Caco-2 (cell line): ENCODE results near the gene PFKM. TPM values are rescaled to one million over a fixed set of nuclear protein-coding genes. Genes with fewer than 3 reads are reported as not detected.

Source experiments
- BruUV-seq: library from RNA; stranded (reverse); fragments of 400-500 nt; replicated peaks from 2 replicates; lab custom pipeline; 2021; lab: Mats Ljungman, UMichigan
- CTCF ChIA-PET: fragments of 300-600 bp; sonication (Branson Sonifier 250); formaldehyde crosslinking; loops from one replicate; lab custom pipeline; 2022; ENCODE audit warnings: antibody characterized with exemption; lab: Charles Lee
- POLR2A ChIA-PET: fragments of 300-600 bp; sonication (Branson Sonifier 250); formaldehyde crosslinking; loops from one replicate; lab custom pipeline; 2022; ENCODE audit warnings: antibody characterized with exemption; lab: Charles Lee
- DNase-seq, 2 experiments: peaks; one replicate each; pipeline versions ENCODE4 v3.0.0 to v3.0.0-alpha.2; 2020 to 2022
- H3K27me3 ChIP-seq: replicated peaks from 2 replicates; pipeline ENCODE4 v1.6.0; 2011; ENCODE audit warnings: low read length; ENCODE audit not compliant: control insufficient read depth, insufficient read depth
- H3K36me3 ChIP-seq: 2 replicates; pipeline ENCODE4 v1.5.1; 2011; ENCODE audit warnings: low read length; ENCODE audit not compliant: control insufficient read depth, insufficient read depth
- H3K4me1 ChIP-seq: fragments of 250-450 bp; sonication (Bioruptor Pico); 2 replicates; pipeline ENCODE4 v1.5.1; 2020; ENCODE audit warnings: mild to moderate bottlenecking
- H3K4me3 ChIP-seq: 2 replicates; pipeline ENCODE4 v1.5.1; 2011; ENCODE audit warnings: low read depth, mild to moderate bottlenecking, control low read depth, low read length
- H3K9me3 ChIP-seq: fragments of 250-450 bp; sonication (Bioruptor Pico); 2 replicates; pipeline ENCODE4 v1.5.1; 2020; ENCODE audit warnings: mild to moderate bottlenecking, moderate library complexity
- H3K27ac Mint-ChIP-seq: one replicate; pipeline ENCODE4 v1.8.0; 2022; ENCODE audit warnings: mixed read lengths; ENCODE audit not compliant: unreplicated experiment
- H3K27me3 Mint-ChIP-seq: one replicate; pipeline ENCODE4 v1.8.0; 2022; ENCODE audit warnings: mixed read lengths; ENCODE audit not compliant: insufficient read depth, unreplicated experiment
- H3K36me3 Mint-ChIP-seq: one replicate; pipeline ENCODE4 v1.8.0; 2022; ENCODE audit warnings: mild to moderate bottlenecking, mixed read lengths; ENCODE audit not compliant: insufficient read depth, unreplicated experiment
- H3K4me1 Mint-ChIP-seq: one replicate; pipeline ENCODE4 v1.8.0; 2022; ENCODE audit warnings: low read depth, mixed read lengths; ENCODE audit not compliant: unreplicated experiment
- H3K4me3 Mint-ChIP-seq: one replicate; pipeline ENCODE4 v1.8.0; 2022; ENCODE audit warnings: mild to moderate bottlenecking, moderate library complexity, mixed read lengths; ENCODE audit not compliant: unreplicated experiment
- H3K9me3 Mint-ChIP-seq: one replicate; pipeline ENCODE4 v1.8.0; 2022; ENCODE audit warnings: mixed read lengths; ENCODE audit not compliant: unreplicated experiment
- intact Hi-C: fragments of 100-400 bp; cut with micrococcal nuclease; formaldehyde crosslinking; loops from one replicate; pipeline ENCODE4 v1.10.0; 2022; ENCODE audit not compliant: unreplicated experiment
- total RNA-seq: library from RNA; stranded (reverse); gene quantifications from 2 replicates; pipeline ENCODE4 v1.2.3, GENCODE V29; 2022
- TF ChIP-seq, protein P1 (sequence below), 2 experiments: fragments of 200-600 bp in 1 of 2; IDR thresholded peaks; 1 replicate in 1 of 2; 2 replicates in 1 of 2; pipeline versions ENCODE4 v1.5.1 to v1.8.0; 2011 to 2022; ENCODE audit warnings: antibody characterized with exemption in 1 of 2, control low read depth in 1 of 2, inconsistent platforms in 1 of 2, low read depth in 1 of 2, low read length in 1 of 2, mild to moderate bottlenecking in 1 of 2, moderate library complexity in 1 of 2; ENCODE audit not compliant: insufficient read depth in 1 of 2, severe bottlenecking in 1 of 2, unreplicated experiment in 1 of 2

Gene PFKM
- total RNA-seq, 1 experiment from 2014 or later = 96.8 TPM

DNA sequence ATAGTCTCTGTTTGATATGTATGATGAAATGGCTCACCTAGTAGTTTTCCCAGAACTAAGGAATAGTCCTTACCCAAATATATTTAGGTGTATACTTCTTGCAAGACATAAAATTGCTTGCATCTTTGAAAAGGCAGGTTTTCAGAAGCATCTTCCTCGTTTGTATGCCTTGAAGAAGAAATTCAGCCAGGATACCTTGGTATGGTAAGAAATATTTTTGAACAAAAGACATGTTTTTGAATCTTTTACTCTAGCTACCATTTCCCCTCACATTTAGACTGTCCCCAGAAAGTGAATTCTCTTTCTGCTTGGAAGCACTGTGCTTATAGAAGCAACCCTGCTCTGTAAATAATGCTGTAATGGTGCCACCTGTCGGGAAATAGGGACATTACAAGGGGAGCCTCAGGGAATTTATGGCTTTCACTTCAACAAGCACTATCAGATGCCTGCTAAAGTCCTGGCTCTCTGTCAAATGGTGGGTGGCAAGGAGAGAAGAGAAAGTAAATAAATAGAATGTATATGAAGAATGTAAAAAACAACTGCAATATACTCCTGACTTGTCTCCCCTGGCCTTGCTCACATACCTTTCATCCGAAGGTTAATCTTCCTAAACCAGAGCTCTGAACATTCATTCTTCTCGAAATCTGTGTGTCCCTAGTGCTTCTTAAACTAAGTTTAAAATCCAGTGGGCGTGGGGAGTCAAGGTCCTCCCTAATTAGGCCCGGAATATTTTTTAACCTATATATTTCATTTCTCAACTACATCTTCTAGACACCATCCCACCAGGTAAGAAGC is 70.4 kb downstream of the PFKM start:
- Histone ChIP-seq H3K36me3 (no peaks in the 10 kb centered on the region), H3K9me3 (no peaks in the 10 kb centered on the region), H3K27me3 (no peaks in the 10 kb centered on the region), H3K4me1 (peaks cover 24% of the 10 kb centered on the region), H3K4me3 (no peak overlapping the region)
- TF ChIP-seq, protein P1, sequence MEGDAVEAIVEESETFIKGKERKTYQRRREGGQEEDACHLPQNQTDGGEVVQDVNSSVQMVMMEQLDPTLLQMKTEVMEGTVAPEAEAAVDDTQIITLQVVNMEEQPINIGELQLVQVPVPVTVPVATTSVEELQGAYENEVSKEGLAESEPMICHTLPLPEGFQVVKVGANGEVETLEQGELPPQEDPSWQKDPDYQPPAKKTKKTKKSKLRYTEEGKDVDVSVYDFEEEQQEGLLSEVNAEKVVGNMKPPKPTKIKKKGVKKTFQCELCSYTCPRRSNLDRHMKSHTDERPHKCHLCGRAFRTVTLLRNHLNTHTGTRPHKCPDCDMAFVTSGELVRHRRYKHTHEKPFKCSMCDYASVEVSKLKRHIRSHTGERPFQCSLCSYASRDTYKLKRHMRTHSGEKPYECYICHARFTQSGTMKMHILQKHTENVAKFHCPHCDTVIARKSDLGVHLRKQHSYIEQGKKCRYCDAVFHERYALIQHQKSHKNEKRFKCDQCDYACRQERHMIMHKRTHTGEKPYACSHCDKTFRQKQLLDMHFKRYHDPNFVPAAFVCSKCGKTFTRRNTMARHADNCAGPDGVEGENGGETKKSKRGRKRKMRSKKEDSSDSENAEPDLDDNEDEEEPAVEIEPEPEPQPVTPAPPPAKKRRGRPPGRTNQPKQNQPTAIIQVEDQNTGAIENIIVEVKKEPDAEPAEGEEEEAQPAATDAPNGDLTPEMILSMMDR (IDR thresholded peaks at IDR 0.05; ENCODE audit: insufficient read depth in 1 of 2, low read depth in 1 of 2, low read length in 1 of 2, severe bottlenecking in 1 of 2, unreplicated experiment in 1 of 2) = peak; percentile 86 to 93
- BruUV-seq = no TSS peak
- Mint-ChIP-seq H3K27ac (no peak overlapping the region), H3K27me3 (no peaks in the 10 kb centered on the region), H3K4me1 (peaks cover 34% of the 10 kb centered on the region), H3K9me3 (no peaks in the 10 kb centered on the region), H3K4me3 (no peak overlapping the region), H3K36me3 (no peaks in the 10 kb centered on the region)
- CTCF ChIA-PET = interaction anchor here (0.5 to 1.4 kb wide), 7 partner anchors 8 to 429 kb away, joined by 3 to 5 read pairs (median 4); partner anchors contain the start of gene ASB8
- DNase-seq = peak; percentile 85 to 87
- POLR2A ChIA-PET = no interaction called here
- intact Hi-C loops = no loop called here

DNA sequence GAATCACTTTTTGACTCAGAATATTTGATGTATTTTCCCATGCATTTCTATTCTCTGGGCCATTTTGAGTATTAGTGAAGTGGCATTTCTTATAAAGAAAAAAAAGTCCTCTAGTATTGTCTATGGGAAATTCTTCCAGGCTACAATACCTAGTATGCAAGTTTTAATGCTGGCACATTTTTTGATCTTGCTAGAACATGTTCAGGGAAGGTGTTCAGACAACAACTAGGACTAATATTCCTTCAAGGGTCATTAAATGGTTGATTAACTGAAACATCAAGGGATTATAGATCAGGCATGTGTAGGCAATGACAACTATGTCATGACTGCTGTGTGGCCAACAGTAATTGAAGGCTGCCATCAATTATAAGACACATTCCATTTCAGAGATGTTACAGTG is 71.9 kb downstream of the PFKM start:
- no peak overlapping the region for H3K4me3 ChIP-seq
- Mint-ChIP-seq H3K36me3 (peaks cover 11% of the 10 kb centered on the region), H3K27me3 (no peaks in the 10 kb centered on the region), H3K9me3 (no peaks in the 10 kb centered on the region), H3K4me1 (peaks cover 42% of the 10 kb centered on the region), H3K4me3 (no peak overlapping the region), H3K27ac (no peak overlapping the region)
- no peak for DNase-seq
- peaks cover 38% of the 10 kb centered on the region for H3K4me1 ChIP-seq
- BruUV-seq = no TSS peak
- no peaks in the 10 kb centered on the region for H3K27me3 ChIP-seq
- TF ChIP-seq, protein P1 (IDR thresholded peaks at IDR 0.05; ENCODE audit: insufficient read depth in 1 of 2, low read depth in 1 of 2, low read length in 1 of 2, severe bottlenecking in 1 of 2, unreplicated experiment in 1 of 2) = no peak
- no peaks in the 10 kb centered on the region for H3K36me3 ChIP-seq
- no peaks in the 10 kb centered on the region for H3K9me3 ChIP-seq
- ChIA-PET CTCF (no interaction called here), POLR2A (no interaction called here)
- intact Hi-C loops = no loop called here

DNA sequence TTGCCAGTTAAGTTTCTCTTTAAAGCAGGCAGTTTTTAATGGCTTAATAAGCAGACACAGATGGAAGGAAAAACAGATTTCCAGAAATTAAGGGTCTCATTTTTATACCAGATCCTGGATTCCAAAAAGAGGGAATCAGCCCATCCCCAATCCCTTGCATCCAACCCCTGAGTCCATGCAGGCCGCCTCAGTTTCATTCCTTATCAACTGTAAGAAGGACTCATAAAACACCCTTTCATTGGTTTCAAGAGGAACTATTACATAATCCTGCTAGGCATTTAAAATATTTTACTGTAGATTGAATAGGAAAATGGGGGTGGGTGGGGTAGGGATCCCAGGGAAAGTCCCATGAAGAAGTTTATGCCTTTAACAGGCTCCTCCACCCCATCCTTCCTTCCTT is 73.7 kb downstream of the PFKM start:
- Mint-ChIP-seq H3K4me3 (no peak overlapping the region), H3K9me3 (no peaks in the 10 kb centered on the region), H3K27ac (no peak overlapping the region), H3K27me3 (no peaks in the 10 kb centered on the region), H3K36me3 (peaks cover 13% of the 10 kb centered on the region), H3K4me1 (peaks cover 48% of the 10 kb centered on the region)
- peaks cover 52% of the 10 kb centered on the region for H3K4me1 ChIP-seq
- intact Hi-C loops = no loop called here
- no peaks in the 10 kb centered on the region for H3K9me3 ChIP-seq
- no peak for DNase-seq
- TF ChIP-seq, protein P1 (IDR thresholded peaks at IDR 0.05; ENCODE audit: insufficient read depth in 1 of 2, low read depth in 1 of 2, low read length in 1 of 2, severe bottlenecking in 1 of 2, unreplicated experiment in 1 of 2) = no peak
- CTCF ChIA-PET = no interaction called here
- BruUV-seq = no TSS peak
- H3K36me3 ChIP-seq = no peaks in the 10 kb centered on the region
- H3K4me3 ChIP-seq = no peak overlapping the region
- H3K27me3 ChIP-seq = no peaks in the 10 kb centered on the region
- POLR2A ChIA-PET = no interaction called here
